Nucleus accumbens (tissue), 56 donors: ENCODE results near the gene RITA1.
A peak's percentile ranks its signal among the peaks of the same experiment; 100 is the strongest.

ENCODE experiments used
- DNase-seq, 56 donors: peaks; one replicate each; lab custom pipeline; 2025; lab: John Stamatoyannopoulos, UW

The RITA1 gene

GRCh38 chr12:113173081-113173698 lies 12.3 kb upstream of the RITA1 start:
- no peak for DNase-seq

GRCh38 chr12:113174461-113175384 lies 10.8 kb upstream of the RITA1 start:
- peak in 50 of 56 donors; percentile 9 to 85 (median 50) for DNase-seq

DNA sequence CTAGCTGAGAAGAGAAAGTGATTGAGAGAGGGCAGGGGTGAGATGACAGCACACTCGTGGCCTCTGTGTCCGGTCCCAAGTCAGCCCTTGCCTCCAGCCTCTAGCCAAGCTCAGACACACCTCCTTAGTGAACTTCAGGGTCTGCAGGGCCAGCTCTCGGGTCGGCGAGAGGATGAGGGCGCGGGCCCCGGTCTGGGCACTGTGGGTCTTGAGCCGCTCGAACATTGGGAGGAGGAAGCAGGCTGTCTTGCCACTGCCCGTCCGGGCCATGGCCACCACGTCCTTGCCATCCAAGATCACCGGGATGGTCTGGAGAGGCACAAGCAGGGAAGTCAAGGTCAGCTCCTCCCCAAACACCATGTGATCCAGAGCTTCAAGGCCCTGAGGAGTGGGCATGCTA lies 6.5 kb upstream of the RITA1 start:
- no peak for DNase-seq

GRCh38 chr12:113180333-113180732 lies 5.2 kb upstream of the RITA1 start:
- DNase-seq: no peak

- no peak for DNase-seq
Observed at GRCh38 chr12:113181975-113182374, 3.5 kb upstream of the RITA1 start.

- DNase-seq: no peak
Observed at GRCh38 chr12:113183030-113183589, 2.4 kb upstream of the RITA1 start.

DNA sequence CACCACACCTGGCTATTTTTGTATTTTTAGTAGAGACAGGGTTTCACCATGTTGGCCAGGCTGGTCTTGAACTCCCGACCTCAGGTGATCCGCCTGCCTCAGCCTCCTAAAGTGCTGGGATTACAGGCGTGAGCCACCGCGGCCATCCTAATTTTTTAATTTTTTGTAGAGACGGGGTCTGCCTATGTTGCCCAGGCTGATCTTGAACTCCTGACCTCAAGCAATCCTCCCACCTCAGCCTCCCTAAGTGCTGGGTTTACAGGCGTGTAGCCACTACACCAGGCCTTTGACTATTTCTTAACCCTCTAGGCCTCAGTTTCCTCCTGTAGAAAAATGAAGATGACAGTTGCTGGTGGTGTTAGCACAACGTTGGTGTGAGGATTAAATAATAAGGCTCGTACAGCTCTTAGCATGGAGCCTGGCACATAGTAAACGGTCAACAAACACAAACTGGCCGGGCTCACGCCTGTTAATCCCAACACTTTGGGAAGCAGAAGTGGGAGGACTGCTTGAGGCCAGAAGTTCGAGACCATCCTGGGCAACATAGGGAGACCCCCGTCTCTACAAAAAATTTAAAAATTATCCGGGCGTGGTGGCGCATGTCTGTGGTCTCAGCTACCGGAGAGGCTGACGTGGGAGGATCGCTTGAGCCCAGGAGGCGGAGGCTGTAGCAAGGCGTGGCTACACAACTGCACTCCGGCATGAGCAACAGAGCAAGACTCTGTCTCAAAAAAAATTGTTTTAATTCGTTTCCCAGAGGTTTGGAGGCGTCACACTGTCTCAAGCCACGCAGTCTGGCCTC lies 1.2 kb upstream of the RITA1 start:
- peak in 1 of 56 donors; percentile 44 for DNase-seq

- DNase-seq: peak in 55 of 56 donors; percentile 19 to 93 (median 78)
Observed at GRCh38 chr12:113184900-113185179, 681 bp upstream of the RITA1 start.

DNA sequence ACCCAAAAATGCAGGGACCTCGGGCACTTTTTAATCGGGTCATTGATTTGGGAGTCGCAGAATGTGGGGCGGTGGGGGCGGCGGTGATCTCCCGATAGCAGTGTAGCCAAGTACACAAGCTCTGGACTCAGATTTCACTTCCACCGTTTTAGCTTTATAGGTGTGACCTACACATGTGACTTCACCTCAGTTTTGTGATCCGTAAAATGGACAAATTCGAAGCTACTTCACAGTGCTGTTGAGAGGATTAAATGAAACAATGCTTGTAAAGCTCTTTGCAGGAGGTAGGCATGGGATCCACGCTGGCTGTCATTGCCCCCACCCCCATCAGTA lies 478 bp downstream of the RITA1 start:
- DNase-seq: no peak

DNA sequence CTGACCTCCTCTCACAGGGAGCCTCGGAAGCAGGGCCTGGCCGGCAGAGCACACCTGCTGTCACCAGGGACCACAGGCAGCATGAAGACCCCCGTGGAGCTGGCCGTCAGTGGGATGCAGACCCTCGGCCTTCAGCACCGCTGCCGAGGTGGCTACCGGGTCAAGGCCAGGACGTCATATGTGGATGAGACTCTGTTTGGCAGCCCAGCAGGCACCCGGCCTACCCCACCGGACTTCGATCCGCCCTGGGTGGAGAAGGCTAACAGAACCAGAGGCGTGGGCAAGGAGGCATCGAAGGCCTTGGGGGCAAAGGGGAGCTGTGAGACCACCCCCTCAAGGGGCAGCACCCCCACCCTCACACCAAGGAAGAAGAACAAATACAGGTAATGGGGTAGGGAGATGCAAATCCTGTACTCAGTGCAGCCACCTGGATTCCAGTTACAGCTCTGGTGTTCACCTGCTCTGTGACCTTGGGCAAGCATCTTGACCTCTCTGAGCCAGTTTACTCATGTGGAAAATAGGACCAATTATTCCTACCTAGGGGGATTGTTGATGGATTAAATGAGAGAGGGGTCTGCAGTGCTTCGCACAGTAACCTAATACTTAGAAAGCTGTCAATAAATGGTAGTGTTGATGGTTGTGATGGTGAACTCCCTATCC lies 1.3 kb downstream of the RITA1 start:
- no peak for DNase-seq

DNA sequence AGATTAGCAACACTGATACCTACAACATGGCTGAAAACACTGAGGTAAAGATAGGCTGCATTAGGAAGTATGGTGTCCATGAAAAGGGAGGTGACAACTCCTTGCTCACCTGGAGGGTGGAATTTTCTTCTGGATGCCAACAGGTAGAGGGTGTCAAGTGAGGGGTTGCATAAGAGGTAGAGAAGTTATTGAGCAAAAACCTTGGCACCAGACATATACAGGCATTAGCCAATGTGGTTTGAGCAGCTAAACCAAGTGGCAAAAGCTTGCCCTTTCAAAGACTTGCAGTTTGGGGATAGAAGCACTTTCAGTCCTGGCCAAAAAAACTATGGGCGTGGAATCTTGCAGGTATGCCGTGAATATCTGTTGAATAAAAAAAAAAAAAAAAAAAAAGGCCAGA lies 3.8 kb downstream of the RITA1 start:
- DNase-seq: no peak

DNA sequence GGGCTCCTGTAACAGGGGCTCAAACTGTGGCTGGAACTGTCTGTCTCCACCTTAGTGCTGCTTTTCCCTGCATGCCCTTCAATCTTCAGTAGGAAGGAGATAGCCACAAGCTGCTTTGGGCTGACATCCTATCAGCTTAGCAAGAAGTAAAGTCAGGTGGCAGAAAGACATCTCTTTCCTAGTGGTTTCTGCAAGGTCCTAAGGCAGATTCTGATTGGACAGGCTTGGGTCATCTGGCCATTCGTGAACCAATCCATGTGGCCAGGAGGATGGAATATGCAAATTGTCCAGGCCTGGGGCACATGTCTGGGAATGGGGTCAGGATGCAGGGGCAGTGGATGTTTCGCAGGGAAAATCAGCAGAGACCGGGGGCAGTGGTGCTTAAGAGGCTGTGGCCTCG lies 5.2 kb downstream of the RITA1 start:
- DNase-seq: peak in 4 of 56 donors; percentile 2 to 11 (median 8)

GRCh38 chr12:113191227-113191626 lies 5.7 kb downstream of the RITA1 start:
- DNase-seq: no peak

DNA sequence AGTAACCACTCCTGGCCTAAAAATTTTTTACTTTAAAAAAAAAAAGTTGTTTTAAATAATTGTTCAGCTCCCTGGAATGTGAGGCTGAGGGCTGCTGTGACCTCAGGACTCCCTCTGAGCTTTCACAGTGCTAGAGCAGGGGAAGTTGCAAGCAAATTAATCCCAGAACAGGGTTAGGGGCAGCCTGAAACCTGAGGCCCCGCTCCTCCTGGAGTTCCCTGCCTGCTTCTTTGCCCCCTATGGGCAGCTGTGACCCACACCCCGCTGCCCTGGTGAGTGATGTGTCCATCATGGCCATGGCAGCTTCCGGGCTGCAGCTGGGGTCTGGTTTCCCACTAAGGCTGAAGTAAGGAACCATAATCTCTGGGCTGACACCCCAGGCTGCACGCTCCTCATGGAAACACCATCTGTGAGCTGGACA lies 9.5 kb downstream of the RITA1 start:
- no peak for DNase-seq

- DNase-seq: no peak
Observed at GRCh38 chr12:113195598-113195997, 10.1 kb downstream of the RITA1 start.

DNA sequence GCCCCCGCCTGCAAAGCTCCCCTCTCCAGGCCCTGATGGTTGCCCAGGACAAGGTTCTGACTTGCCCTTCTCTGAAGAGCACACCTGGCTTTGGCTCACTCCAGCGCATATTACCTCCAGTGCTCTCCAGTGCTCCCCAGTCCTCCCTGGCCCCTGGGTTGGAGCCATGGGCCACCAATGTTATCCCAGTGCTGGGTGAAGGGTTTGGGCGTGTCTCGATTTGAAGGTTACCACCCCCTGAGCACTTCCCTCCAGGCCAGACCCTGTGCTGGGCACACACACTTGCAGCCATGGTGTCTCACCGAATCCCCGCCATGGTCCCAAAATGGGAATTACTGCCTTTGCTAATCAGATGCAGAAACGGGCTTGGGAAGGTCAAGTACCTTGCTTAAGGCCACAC lies 11.1 kb downstream of the RITA1 start:
- no peak for DNase-seq

DNA sequence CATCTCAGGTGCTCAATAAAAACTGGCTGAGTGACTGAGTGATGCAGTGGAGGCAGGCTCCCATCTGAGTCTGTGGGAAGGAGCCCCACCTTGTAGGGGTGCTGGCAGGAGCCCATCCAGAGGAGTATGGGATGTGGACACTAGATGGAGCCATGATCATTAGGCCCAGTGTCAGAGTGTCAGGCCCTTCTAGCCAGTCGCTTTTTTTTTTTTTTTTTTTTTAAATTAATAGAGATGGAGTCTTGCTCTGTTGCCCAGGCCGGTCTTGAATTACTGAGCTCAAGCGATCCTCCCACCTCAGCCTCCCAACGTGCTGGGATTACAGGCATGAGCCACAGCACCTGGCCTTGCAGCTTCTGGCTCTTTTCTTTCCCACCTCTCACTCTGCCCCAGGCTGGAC lies 11.5 kb downstream of the RITA1 start:
- peak in 47 of 56 donors; percentile 7 to 69 (median 32) for DNase-seq

DNA sequence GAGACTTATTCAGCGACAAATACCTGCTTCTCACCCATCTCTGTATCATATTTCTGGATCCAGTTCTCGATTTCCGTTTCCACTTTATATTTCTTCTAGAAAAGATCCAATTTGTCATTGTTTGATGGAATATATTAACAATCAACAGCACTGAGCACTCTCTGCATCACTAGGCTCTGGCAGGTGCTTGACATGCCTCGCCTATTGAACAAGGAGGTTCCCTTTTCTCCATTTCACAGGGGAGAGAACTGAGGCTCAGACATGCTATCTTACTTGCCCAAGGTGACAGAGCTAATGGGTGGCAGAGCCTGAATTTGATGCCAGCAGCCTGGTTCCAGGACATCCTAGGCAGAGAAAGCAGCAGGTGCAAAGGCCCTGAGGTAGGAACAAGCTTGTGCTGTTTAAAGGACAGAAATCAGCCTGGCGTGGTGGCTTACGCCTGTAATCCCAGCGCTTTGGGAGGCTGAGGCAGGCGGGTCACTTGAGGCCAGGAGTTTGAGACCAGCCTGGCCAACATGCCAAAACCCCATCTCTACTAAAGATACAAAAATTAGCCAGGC lies 12.1 kb downstream of the RITA1 start:
- no peak for DNase-seq

DNA sequence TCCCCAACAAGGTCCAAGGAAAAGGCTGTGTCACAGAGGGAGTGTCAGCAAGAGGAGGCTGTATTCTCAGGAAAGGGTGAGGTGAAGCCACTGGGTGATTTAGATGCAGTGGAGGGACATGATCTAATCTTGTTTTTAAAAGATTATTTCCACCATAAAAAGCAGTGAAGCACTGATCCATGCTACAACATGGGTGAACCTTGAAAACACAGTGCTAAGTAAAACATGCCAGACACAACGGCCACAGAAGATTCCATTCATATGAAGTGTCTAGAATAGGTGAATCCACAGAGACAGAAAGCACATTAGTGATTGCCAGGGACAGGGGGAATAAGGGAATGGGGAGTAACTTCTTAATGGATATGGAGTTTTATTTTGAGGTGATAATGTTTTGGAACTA lies 12.8 kb downstream of the RITA1 start:
- no peak for DNase-seq
